ENCODE results near the gene MT1H.
"Not testable (repeated sequence)": the region's sequence is repeated elsewhere in the genome, so short reads cannot be mapped to it uniquely, and the experiment has no call there.

Gene MT1H

DNA sequence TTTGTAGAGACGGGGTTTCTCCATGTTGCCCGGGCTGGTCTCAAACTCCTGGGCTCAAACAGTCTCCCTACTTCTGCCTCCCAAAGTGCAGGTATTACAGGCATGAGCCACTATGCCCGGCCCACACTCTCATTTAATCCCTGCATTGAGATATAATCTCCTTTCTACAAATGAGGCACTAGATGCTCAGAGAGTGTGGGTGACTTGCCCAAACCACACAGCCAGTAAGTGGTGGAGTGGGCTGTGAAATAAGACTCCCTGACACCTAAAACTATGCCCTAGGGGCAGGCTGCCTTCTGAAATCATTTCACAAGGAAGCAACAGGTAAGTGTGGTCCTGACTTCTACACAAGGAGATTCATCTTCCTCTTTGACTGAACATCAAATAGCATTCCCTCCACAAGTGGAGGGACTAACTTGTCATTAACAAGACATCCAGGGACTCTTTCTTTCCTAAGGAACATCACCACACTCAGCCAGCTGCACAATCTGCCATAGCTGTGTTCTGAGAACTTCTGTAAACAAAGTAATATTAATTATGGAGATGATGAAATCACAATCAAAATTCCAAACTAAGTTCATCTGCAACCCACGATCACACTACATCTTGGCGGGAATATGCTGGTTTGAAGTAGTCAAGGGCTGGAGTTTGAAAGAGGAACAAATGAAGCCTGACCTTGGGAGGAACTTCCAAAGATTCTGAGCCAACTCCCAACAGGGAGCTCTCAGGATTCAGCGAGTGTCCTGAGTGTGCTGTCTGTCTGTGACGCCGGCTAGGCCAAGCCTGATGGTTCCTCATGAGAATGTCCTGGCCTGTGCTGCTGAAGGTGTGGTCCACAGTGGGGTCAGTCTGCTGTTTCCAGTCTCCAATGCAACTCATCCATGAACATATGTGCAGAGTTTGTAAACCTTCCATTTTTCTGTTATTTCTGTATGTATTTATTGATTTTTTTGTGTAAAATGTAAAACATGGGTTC, 4.0 kb upstream of the MT1H start:
- DNase-seq, result not testable (repeated sequence)

DNA sequence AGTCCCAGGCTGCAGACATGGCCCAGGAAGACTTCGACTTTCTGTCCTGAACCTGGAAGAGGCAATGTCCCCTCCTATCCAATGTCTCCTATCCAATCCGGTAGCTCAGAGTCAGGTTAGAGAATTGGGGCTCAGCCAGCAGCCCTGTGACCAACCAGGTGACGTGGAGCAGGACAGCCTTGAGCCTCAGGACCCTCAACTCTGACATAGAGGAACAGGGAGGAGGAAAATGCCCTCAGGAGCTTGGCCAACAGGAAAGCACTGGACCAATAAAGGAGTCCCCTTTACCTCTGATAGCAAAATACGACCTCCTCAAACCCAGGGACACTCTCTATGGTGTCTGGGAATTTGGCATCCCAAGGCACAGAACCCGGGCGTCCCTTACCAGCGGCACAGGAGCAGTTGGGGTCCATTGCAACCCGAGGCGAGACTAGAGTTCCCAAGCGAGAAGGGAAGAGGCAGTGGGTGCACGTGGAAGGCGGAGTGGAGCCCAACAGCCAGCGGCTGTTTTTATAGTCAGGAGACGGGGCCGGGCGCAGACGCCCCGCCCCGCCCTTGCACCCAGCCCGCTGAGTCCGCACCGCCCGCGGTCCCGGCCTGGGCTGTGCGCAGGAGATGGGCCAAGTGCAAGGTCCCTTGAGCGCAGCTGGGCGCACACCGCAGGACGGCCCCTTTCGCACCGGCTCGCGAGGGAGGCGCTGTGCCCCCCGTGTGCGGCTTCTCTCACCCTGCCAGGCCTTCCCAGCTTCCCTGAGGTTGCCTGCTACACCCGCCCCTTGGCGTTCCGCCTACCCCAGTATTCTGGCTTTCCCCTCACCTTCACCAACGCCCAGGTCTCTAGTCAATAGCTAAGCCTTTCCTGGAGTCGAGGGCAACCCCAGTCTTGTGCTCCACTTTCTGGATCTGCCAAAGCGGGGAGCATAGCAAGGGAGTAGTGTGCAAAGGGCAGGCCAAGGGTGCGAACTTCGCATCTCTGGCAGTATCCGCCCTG, 1.7 kb upstream of the MT1H start, which contains the start of gene MT1G:
TSS of gene MT1G (minus strand) at position 485 of the 991 bp plus-strand sequence. CDS start at position 413, 72 bp downstream.
- peak; percentile 52 for DNase-seq

DNA sequence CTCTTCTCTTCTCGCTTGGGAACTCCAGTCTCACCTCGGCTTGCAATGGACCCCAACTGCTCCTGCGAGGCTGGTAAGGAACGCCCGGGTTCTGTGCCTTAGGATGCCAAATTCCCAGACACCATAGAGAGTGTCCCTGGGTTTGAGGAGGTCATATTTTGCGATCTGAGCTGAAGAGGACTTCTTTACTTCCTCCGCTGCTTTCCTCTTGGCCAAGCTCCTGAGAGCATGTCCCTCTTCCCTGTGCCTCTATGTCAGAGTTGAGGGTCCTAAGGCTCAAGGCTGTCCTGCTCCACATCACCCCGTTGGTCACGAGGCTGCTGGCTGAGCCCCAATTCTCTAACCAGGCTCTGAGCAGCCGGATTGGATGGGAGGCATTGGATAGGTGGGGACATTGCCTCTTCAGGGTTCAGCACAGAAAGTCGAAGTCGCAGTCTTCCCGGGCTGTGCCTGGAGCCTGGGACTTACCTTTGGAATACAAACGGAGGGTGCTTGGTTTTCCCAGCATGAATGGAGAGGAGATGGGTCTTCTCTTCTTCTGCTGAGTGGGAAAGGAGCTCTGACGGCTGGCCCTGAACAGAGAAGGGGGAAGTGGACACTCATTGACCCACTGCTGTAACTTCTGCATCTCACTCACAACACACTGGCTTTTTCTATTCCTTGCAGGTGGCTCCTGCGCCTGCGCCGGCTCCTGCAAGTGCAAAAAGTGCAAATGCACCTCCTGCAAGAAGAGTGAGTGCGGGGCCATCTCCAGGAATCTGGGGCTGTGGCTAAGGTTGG, 416 bp downstream of the MT1H start:
- no peak for DNase-seq

DNA sequence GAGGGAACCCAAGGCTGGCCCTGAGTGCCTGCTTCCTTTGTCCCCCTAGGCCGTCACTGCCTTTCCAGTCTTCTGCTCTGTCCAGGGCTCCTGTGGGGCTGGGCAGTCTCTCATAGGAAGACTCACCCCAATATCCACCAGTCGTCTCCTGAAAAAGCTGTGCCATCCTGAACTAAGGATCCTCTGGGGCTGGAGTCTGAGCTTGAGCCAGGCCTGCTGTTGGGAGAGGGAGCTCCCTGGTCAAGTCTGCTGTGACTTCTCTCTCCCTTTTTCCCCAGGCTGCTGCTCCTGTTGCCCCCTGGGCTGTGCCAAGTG, 963 bp downstream of the MT1H start:
- DNase-seq, result no peak

DNA sequence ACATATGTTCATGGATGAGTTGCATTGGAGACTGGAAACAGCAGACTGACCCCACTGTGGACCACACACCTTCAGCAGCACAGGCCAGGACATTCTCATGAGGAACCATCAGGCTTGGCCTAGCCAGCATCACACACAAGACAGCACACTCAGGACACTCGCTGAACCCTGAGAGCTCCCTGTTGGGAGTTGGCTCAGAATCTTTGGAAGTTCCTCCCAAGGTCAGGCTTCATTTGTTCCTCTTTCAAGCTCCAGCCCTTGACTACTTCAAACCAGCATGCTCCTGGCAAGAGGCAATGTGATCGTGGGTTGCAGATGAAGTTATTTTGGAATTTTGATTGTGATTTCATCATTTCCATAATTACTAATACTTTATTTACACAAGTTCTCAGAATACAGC, 2.1 kb downstream of the MT1H start:
- not testable (repeated sequence) for DNase-seq

DNA sequence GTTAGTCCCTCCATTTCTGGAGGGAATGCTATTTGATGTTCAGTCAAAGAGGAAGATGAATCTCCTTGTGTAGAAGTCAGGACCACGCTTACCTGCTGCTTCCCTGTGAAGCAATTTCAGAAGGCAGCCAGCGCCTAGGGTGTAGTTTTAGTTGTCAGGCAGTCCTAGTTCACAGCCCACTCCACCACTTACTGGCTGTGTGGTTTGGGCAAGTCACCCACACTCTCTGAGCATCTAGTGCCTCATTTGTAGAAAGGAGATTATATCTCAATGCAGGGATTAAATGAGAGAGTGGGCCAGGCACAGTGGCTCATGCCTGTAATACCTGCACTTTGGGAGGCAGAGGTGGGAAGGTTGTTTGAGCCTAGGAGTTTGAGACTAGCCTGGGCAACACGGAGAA, 2.6 kb downstream of the MT1H start:
- DNase-seq, result not testable (repeated sequence)

DNA sequence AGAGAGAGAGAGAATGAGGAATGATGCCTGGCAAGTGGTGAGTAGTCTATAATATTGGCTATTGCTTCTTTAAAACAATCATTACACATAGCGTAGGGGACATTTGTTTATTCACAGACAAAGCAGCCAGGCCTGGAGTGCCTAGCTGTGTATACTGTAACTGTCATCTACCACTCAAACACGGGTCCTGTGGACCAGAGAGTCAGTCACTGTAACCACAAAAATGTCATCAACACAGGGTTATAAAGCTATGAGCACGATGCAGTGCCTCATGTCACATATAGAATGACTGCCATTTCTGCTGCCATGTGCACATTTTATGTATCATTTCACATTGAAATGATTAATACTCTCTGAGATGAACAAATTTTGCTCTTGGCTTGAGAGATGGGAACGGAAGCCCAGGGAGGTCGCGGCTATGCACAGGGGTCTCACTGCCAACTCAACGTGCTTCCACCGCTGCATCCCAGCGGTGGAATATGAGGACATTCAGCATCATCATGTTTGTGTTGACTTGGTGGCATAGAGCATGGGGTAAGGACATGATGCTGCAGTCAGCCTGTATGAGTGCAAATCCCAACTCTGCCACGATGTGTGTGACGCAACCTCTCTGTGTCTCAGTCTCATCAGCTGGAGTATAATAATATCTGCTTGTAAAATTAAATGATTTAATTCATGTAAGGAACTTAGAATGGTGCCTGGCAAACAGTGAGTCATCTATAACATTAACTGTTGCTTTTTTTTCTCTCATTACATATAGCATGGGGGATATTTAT, 3.3 kb downstream of the MT1H start:
- DNase-seq, result no peak

DNA sequence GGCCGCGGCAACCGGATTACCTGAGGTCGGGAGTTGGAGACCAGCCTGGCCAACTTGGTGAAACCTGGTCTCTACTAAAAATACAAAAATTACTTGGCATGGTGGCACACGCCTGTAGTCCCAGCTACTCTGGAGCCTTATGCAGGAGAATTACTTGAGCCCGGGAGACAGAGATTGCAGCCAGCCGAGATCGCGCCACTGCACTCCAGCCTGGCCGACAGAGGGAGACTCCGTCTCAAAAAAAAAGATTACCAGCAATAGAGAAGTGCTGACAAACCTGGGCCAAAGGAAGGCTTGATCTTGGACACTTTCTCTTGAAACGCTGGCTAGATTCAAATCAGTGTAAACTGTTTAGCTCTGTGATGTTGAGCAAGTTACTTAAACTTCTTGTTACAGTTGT, 4.3 kb downstream of the MT1H start:
- DNase-seq, result no peak

DNA sequence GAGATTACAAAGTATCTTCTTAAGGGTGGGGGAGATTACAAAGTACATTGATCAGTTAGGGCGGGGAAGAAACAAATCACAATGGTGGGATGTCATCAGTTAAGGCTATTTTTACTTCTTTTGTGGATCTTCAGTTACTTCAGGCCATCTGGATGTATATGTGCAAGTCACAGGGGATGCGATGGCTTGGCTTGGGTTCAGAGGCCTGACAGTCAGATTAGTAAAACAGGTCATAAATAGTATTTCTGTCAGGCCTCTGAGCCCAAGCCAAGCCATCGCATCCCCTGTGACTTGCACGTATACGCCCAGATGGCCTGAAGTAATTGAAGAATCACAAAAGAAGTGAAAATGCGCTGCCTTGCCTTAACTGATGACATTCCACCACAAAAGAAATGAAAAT, 5.0 kb downstream of the MT1H start:
- not testable (repeated sequence) for DNase-seq

DNA sequence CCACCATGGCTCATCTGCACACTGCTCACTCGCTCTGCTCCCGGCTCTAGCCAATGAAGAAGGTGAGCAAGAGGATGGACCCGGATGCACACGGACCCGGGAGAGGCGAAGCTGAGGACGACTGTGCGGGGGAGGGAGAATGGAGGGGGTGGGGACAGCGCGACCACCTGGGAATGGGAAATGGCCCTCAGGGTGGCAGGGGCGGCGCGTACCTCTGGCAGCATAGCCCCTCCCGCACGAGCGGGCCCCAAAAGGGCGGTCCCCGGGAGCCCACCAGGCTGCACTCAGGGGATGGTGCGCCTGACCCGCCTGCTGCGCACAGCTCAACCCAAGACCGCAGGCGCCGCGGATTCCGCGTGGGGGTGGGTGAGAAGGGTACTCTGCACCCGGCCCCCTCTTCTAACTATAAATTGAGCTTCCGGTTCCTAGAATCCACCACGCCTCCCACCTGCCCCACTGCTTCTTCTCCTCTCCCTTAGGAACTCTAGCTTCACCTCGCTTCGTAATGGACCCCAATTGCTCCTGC, 6.1 kb downstream of the MT1H start:
- no peak for DNase-seq

DNA sequence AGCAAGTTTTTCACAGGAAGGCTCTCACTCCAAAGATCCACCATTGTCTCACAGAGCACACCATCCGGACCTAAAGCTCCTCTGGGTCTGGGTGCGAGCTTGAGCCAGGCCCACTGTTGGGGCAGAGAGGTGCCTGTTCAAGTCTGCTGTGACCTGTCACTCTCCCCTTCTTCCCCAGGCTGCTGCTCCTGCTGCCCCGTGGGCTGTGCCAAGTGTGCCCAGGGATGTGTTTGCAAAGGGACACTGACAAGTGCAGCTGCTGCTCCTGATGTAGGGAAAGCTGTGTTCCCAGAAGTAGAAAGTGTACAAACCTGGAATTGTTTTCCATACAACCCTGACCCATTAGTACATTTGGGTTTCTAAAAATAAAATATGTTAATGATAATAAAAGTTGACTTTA, 7.9 kb downstream of the MT1H start:
- DNase-seq, result no peak

DNA sequence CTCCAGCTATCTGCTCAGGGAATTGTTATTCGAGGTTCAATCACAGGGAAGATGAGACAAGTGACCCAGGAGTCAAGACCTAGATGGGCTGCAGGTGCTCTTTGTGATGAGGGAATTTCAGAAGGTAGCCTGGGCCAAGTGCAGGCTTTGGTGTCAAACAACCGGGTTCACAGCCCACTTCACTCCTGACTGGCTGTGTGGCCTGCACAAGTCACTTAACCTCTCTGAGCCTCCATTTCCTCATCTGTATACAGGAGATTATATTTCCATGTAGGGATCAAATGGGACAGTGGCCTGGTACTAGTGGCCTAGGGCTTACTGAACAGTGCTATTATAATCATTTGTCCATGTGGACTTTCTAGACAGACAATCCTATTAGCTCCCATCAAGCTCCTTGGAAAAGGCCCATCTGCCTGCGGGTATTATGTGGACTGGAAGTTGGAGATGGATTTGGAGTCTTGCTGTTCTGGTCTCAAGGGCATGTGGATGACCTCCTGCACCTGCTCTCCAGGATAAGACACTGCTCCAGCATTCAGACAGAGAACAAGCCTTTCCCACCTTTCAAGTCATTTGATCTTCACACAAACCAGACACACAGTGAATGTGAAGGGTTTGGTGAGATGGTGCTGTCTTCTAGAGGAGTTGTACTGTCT, 9.6 kb downstream of the MT1H start:
- DNase-seq, result no peak

DNA sequence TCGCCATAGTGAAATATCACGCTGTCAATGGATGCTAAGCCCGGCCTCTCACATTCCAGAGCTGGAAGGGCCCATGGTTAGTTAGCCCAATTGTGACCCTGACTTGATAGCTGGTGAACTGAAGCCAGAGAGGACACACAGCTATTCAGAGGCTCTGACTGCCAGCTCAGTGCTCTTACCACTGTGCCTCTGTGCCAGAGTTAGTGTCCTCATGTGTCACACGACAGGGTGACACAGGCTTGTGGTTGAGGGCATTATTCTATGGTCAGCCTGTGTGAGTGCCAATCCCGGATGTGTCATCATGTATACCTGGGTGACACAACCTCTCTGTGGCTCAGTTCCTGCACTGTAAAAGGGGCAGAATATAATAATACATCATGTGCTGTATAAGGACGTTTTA, 10.2 kb downstream of the MT1H start:
- DNase-seq, result no peak

DNA sequence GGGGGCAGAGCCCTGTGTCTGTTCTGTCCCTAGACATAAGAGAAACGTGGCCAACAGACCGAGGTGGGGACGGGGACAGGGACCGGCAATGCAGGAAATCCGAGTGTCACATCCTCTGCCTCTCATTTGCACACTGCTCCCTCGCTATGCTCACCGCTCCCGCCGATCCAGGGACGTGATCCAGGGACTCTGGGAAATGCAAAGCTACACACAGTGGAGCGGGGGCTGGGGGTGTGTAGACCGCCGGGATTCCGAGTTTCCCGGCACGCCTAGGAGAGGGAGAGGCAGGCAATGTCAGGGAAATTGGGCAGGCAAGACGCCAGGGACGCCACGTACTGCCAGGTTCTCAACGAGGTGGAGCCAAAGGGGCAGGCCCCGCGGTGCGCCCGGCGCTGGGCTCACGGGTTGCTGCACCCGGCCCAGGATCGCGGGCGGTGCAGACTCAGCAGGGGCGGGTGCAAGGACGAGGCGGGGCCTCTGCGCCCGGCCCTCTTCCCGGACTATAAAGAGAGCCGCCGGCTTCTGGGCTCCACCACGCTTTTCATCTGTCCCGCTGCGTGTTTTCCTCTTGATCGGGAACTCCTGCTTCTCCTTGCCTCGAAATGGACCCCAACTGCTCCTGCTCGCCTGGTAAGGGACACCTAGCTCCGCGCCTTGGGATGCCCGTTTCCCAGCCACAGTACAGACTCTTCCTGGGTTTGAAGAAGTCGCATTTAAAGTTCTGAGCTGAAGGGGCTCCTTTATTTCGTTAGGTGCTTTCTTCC, 12.5 kb downstream of the MT1H start, which contains the start of gene MT1X:
TSS of gene MT1X (plus strand) at position 532 of the 764 bp plus-strand sequence. CDS start at position 603, 71 bp downstream.
- peak; percentile 89 for DNase-seq

DNA sequence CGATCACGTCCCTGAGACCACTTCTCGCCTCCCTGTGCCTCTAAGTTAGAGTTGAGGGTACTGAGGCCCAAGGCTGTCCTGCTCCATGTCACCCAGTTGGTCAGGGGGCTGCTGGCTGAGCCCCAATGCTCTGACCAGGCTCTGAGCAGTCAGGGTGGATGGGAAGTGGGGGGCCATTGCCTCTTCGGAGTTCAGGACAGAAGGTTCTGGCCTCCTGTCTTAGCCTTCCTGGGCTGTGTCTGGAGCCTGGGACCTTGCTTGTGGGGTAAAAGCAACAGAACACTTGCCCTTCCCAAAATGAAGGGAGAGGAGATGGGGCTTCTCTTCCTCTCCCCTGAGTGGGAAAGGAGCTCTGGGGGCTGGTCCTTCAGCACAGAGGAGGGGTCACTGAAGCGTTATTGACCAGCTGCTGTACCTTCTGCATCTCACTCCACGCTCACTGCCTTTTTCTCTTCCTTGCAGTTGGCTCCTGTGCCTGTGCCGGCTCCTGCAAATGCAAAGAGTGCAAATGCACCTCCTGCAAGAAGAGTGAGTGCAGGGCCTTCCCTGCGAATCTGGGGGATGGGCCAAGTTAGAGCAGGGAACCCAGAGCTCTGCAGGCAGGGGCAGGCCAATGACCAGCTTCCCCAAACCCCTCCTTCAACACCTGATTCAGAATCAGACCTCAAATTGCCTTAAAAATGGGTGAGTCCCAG, 13.2 kb downstream of the MT1H start:
- DNase-seq, result no peak

DNA sequence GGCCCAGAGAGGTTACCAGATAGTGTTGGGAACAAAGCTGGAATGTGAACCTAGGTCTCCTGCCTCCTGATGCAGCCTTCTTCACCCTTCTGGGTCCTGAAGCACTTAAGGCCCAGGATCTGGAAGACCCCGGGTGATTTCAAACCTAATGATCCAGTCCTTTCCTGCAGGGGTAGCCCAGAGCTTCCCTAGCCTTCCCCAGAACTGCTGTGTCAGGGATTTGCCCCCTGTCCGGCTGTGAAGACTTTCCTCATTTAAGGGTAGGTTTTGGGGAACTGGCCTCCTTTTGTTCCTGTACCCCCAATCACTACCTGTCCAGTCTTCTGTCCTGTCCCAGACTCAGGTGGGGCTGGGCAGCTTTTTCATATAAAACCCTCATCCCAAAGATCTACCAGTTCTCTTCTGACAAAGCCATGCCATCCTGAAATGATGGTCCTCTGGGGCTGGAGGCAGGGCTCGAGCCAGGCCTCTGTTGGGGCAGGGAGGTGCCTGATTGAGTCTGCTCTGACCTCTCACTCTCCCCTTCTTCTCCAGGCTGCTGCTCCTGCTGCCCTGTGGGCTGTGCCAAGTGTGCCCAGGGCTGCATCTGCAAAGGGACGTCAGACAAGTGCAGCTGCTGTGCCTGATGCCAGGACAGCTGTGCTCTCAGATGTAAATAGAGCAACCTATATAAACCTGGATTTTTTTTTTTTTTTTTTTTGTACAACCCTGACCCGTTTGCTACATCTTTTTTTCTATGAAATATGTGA, 14.0 kb downstream of the MT1H start:
- DNase-seq, result no peak

DNA sequence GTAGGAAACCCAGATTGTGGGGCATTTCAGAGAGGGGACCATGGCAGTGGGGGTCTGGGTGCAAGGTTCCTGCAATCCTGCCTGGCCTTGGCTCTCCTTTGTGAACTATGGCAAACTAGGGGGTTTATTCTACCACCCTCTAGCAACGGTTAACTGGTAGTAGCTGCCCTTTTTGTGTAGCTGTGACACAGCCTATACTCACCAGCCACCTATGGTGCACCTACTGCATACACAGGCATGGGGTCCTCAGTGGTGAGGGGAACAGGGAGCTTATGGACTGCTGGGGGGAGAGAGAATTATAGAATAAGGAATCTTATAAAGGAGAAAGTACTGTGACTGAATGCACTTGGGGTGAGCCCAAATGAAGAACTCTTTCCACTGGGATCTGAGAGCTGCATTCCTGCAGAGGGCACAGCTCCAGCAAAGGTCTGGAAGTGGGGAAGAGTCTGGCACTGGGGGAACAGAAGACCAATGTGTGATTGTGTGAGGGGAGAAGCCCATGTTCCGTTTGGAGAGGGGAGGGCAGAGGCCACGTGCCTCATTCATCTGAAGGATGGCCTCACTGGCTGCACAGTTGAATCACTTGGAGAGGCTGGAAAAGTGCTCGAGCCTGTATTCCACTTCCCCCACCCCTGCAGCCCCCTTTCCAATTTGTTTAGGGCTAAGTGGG, 14.8 kb downstream of the MT1H start:
- DNase-seq, result no peak

DNA sequence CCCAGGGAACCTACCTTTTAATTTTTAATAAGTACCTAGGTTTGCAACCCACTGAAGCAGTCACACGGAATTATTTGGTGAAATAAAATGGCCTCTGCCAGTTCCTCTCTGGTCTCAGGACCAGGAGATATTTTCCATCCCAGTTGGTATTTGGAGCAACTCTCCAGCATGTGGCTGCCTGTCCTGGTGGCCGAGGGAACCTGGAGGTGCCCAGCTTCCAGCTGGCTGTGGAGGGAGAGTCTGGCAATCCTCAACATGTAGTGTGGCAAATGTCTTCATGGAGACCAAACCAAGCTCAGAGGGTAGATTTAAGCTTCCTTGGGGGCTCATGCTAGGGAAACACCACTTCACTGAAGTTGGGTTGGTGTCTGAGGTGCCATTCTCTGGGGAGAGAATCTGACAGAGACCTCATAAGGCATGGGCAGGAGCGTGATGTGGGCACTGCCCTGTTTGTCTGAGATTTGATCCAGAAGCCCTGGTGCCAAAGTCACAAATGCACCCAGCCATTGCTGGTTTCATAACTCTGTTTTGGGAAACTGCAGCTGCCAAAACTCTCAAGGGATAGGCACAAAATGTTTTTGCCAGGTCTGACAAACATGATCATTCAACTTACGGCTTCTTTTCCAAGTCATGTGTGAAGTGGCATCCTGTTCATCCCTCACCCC, 15.4 kb downstream of the MT1H start:
- DNase-seq, result no peak

All from midbrain (tissue), 1 donor.